Measurements from ENCODE around the gene RPL10A.

Gene RPL10A

DNA sequence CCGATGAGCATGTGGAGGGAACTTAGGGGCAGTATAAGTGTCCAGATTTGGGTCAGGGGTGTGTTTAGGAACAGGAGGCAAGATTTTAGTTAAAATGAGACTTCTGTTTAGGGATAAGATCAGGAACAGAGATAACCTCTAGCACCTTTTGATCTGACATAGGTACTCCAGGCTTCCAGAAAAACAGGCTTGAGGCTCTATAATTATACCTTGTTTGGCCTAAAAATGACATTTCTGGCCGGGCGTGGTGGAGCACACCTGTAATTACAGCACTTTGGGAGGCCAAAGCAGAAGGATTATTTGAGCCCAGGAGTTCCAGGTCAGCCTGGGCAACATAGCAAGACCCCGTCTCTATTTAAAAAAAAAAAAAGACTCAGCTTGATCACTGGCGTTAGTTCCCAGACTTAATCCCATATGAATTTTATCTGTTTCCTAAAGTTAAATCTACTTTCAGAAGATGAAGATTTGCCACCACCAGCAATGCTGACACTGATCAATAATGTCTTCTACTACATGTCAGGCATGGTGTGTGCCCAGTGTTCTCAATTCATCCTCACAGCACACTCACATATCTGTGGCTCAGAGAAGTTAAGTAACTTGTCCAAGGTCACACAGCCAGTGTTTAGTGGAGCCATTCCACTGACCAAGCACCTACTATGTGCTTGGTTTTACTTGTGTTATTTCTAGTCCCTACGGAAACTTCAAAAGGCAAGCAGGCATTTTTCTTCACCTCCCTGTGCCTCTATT lies 50.5 kb downstream of the RPL10A start:
- Histone ChIP-seq H2AFZ (ENCODE audit: low read depth, low read length) (no peak overlapping the region), H3K36me3 (ENCODE audit: insufficient read depth, low read length) (no peaks in the 10 kb centered on the region), H3K4me1 (ENCODE audit: insufficient read depth, low read length) (no peaks in the 10 kb centered on the region), H3K9me3 (ENCODE audit: low read length) (no peaks in the 10 kb centered on the region), H3K4me3 (ENCODE audit: low read length) (no peak overlapping the region), H3K27me3 (ENCODE audit: insufficient read depth, low read length) (no peaks in the 10 kb centered on the region)

DNA sequence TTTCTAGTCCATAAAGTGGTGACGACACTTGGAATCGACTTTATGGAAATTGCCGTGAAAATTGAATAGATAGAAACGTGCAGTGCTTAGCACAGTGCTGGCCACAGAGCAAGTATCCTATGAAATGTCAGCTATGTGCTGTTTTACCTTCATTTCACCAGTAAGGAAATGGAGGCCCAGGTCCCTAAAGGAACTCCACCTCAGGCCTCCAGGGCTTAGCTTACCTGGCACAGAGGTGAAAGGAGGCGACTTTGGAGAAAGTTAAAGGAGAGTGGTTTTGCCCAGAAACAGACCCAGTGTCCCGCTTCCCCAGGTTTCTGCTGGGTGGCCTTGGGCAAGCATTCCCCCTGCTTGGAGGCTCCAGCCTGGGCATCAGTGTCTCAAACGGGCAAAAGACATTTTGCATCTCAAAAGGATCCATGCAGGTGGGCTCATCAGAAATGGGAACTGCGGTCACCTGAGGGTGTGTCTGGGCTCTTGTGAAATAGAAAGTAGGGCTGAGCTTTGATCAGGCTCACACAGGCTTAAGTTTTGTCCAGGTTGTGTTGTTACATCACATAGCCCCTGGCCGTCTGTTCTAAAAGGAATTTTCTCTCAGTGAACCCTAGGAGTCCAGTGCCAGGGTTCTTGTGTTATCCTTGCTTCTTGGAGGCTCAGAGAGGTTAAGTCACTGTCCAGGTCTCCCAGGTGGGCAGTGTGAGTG lies 51.3 kb downstream of the RPL10A start:
- H3K9me3 ChIP-seq (ENCODE audit: low read length), result no peaks in the 10 kb centered on the region
- H2AFZ ChIP-seq (ENCODE audit: low read depth, low read length), result no peak overlapping the region
- no peaks in the 10 kb centered on the region for H3K4me1 ChIP-seq (ENCODE audit: insufficient read depth, low read length)
- H3K4me3 ChIP-seq (ENCODE audit: low read length), result no peak overlapping the region
- H3K36me3 ChIP-seq (ENCODE audit: insufficient read depth, low read length), result no peaks in the 10 kb centered on the region
- H3K27me3 ChIP-seq (ENCODE audit: insufficient read depth, low read length), result no peaks in the 10 kb centered on the region

Measured in neuron (in vitro differentiated cells).